Osteoblast (primary cell): ENCODE measurements around the gene TTC39A. TPM values are rescaled to one million over a fixed set of nuclear protein-coding genes. Genes with fewer than 3 reads are reported as not detected.
"Not testable (repeated sequence)": the region's sequence is repeated elsewhere in the genome, so short reads cannot be mapped to it uniquely, and the experiment has no call there.

Experiments used
- DNase-seq: peaks from one replicate; pipeline ENCODE4 v3.0.0; 2011; ENCODE audit warnings: low spot score, mixed read lengths; ENCODE audit not compliant: insufficient read length; ENCODE audit errors: missing footprints
- H2AFZ ChIP-seq: 2 replicates; pipeline ENCODE4 v1.6.0; 2011; ENCODE audit warnings: mild to moderate bottlenecking, low read length
- H3K27ac ChIP-seq: 2 replicates; pipeline ENCODE4 v1.5.1; 2011; ENCODE audit warnings: mild to moderate bottlenecking, low read depth, low read length, moderate library complexity
- H3K27me3 ChIP-seq: 2 replicates; pipeline ENCODE4 v1.6.0; 2012; ENCODE audit warnings: mild to moderate bottlenecking, control low read depth, inconsistent platforms, low read length, moderate library complexity; ENCODE audit not compliant: insufficient read depth
- H3K36me3 ChIP-seq: 2 replicates; pipeline ENCODE4 v1.5.1; 2011; ENCODE audit warnings: mild to moderate bottlenecking, low read length, control low read depth, moderate library complexity; ENCODE audit not compliant: insufficient read depth
- H3K4me1 ChIP-seq: 2 replicates; pipeline ENCODE4 v1.5.1; 2011; ENCODE audit warnings: mild to moderate bottlenecking, low read length, control low read depth, moderate library complexity; ENCODE audit not compliant: insufficient read depth
- H3K4me2 ChIP-seq: 2 replicates; pipeline ENCODE4 v1.6.0; 2011; ENCODE audit warnings: mild to moderate bottlenecking, low read length; ENCODE audit not compliant: insufficient read depth
- H3K4me3 ChIP-seq: fragments of 200-600 bp; sonication (generic); 3 replicates; pipeline ENCODE4 v1.5.1; 2012; ENCODE audit warnings: mild to moderate bottlenecking, low read length, inconsistent platforms; ENCODE audit not compliant: insufficient read depth
- H3K79me2 ChIP-seq: 2 replicates; pipeline ENCODE4 v1.6.0; 2012; ENCODE audit warnings: mild to moderate bottlenecking, low read length, control low read depth, inconsistent platforms; ENCODE audit not compliant: insufficient read depth
- H3K9me3 ChIP-seq: 2 replicates; pipeline ENCODE4 v1.5.1; 2011; ENCODE audit warnings: low read depth, low read length, control low read depth
- H4K20me1 ChIP-seq: 2 replicates; pipeline ENCODE4 v1.6.0; 2012; ENCODE audit warnings: mild to moderate bottlenecking, low read length, control low read depth; ENCODE audit not compliant: insufficient read depth
- total RNA-seq: library from RNA; depleted of rRNA; stranded (reverse); fragments of >200 nt; gene quantifications from 2 replicates; pipeline ENCODE4 v1.2.3, GENCODE V29; 2012
- TF ChIP-seq, protein P1 (sequence below): IDR thresholded peaks from 2 replicates; pipeline ENCODE4 v1.5.1; 2011; ENCODE audit warnings: mild to moderate bottlenecking, low read depth, low read length, moderate library complexity; ENCODE audit errors: extremely low read depth

The TTC39A gene
- total RNA-seq, 1 donor = 0.72 TPM

DNA sequence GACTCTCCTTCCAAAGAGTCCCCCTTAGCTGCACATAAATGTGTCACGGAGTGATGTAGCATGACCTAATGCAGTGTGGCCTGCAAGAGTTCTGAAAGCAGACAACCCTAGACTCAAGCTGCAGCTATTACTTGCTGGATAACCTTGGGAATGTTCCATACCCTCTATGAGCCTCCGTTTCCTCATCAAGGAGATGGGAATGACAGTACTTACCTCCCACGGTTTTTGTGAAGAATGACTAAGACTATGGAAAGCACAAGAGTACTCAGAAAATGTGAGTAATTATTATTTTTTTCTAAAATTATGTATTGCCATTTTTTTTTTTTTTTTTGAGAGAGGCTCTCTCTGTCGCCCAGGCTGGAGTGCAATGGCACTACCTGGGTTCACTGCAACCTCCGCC lies 3.0 kb downstream of the TTC39A start:
- Histone ChIP-seq H2AFZ (no peak overlapping the region), H3K9me3 (no peaks in the 10 kb centered on the region), H3K36me3 (no peaks in the 10 kb centered on the region), H3K4me1 (peaks cover 17% of the 10 kb centered on the region), H3K4me3 (no peak overlapping the region), H3K79me2 (no peaks in the 10 kb centered on the region), H4K20me1 (no peaks in the 10 kb centered on the region), H3K27me3 (no peaks in the 10 kb centered on the region), H3K4me2 (no peak overlapping the region), H3K27ac (no peak overlapping the region)
- peak; percentile 93 for DNase-seq
- TF ChIP-seq, protein P1, sequence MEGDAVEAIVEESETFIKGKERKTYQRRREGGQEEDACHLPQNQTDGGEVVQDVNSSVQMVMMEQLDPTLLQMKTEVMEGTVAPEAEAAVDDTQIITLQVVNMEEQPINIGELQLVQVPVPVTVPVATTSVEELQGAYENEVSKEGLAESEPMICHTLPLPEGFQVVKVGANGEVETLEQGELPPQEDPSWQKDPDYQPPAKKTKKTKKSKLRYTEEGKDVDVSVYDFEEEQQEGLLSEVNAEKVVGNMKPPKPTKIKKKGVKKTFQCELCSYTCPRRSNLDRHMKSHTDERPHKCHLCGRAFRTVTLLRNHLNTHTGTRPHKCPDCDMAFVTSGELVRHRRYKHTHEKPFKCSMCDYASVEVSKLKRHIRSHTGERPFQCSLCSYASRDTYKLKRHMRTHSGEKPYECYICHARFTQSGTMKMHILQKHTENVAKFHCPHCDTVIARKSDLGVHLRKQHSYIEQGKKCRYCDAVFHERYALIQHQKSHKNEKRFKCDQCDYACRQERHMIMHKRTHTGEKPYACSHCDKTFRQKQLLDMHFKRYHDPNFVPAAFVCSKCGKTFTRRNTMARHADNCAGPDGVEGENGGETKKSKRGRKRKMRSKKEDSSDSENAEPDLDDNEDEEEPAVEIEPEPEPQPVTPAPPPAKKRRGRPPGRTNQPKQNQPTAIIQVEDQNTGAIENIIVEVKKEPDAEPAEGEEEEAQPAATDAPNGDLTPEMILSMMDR = no peak

DNA sequence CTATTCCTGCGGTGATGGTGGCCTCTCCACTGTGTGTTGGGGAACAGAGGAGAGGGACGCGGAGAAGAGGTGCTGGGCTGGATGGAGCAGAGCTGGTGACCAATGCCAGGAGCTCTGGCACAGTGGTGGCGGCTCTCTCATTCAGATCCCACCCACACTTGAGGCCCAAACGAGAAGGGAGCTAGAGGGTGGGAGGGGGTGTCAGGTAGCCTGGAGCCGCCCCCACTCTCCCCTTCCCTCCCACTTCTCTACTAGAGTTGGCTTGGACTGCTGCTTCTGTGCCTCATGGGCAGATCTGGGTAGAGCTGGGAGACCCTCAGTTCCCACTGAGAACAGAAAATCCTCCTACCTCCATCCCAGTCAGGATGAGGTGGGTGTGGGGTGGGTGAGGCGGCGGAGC lies 3.5 kb downstream of the TTC39A start:
- Histone ChIP-seq H2AFZ (no peak overlapping the region), H3K36me3 (no peaks in the 10 kb centered on the region), H3K4me1 (peaks cover 17% of the 10 kb centered on the region), H3K9me3 (no peaks in the 10 kb centered on the region), H3K4me3 (no peak overlapping the region), H4K20me1 (no peaks in the 10 kb centered on the region), H3K79me2 (no peaks in the 10 kb centered on the region), H3K27me3 (no peaks in the 10 kb centered on the region), H3K27ac (no peak overlapping the region), H3K4me2 (no peak overlapping the region)
- TF ChIP-seq, protein P1 = no peak
- DNase-seq = peak; percentile 71

DNA sequence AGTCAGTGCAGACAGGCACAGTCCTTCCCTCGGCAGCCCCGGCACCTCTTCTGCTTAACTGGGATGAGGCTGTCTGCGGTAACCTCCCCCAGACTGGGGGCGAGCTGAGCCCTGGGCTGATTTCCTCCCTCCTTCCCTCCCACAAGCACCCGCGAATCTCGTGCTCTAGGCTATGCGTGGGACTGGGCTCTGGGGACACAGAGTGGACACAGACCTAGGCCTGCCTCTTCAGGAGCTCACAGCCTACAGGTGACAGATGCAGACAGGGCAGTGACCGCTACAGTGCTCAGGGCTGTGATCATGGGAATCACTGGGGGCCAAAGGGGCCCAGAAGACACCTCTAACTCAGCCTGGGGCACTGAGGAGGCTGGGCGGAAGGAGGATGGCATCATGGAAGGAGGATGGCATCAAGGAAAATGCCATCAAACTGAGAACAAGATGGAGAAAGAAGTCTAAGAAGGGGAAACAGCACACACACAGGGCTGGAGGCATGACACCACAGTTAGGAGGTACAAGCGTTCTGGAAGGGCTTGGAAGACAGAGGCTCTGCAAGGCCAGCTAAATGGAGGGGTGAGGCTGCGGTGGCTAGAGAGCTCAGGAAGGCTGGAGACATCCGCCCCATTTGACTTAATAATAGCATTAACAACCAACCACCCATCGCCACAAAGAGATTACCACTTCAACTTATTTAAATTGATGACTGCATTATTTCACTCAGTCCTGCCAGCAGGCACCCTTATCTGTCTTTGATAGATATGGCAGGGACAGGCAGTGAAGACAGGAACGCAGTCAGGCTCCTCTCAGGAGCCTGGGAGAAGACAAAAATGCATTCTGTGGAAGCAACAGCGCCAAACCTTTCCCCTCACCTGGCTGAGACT lies 4.2 kb downstream of the TTC39A start:
- DNase-seq = peak; percentile 64
- Histone ChIP-seq H3K4me3 (no peak overlapping the region), H3K27me3 (no peaks in the 10 kb centered on the region), H3K36me3 (no peaks in the 10 kb centered on the region), H3K4me2 (no peak overlapping the region), H3K9me3 (no peaks in the 10 kb centered on the region), H2AFZ (no peak overlapping the region), H3K4me1 (peaks cover 13% of the 10 kb centered on the region), H4K20me1 (no peaks in the 10 kb centered on the region), H3K27ac (no peak overlapping the region), H3K79me2 (no peaks in the 10 kb centered on the region)
- TF ChIP-seq, protein P1 = no peak

DNA sequence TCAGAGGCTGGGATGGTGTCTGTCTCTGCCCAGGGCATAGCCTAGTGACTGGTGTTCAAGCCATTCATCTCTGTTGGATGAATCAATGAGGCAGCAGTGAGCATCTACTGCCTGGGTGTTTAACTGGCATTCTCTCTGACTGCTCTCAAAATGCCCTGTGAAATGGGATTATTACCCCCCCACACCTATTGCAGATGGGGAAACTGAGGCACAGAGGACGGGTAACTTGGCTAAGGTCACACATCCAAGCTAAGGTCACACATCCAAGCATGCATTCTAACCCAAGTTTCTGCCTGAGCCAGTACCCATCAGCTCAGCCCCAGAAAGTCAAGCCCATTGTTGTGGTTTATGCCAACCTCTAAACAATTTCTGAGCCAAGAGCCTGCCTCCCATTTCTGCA lies 5.0 kb downstream of the TTC39A start:
- TF ChIP-seq, protein P1 = no peak

DNA sequence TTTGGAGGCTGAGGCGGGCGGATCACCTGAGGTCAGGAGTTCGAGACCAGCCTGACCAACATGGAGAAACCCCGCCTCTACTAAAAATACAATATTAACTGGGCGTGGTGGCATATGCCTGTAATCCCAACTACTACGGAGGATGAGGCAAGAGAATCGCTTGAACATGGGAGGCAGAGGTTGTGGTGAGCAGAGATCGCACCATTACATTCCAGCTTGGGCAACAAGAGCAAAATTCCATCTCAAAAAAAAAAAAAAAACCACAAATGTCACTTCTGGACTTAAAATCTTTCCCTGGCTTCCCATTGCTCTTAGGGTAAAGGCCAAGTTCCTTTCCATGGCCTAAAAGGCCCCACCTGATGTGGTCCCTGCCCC lies 5.4 kb downstream of the TTC39A start:
- not testable (repeated sequence) for H3K27ac ChIP-seq, H3K4me3 ChIP-seq, H3K4me1 ChIP-seq, H3K27me3 ChIP-seq, H3K79me2 ChIP-seq, DNase-seq, H2AFZ ChIP-seq, H3K36me3 ChIP-seq, H3K9me3 ChIP-seq, H4K20me1 ChIP-seq, H3K4me2 ChIP-seq

More for the DNA sequence above, 5.0 kb downstream of the TTC39A start:
- no peaks in the 10 kb centered on the region for H4K20me1 ChIP-seq
- peaks cover 7% of the 10 kb centered on the region for H3K4me1 ChIP-seq
- H3K9me3 ChIP-seq = no peaks in the 10 kb centered on the region
- peak; percentile 10 for DNase-seq
- no peaks in the 10 kb centered on the region for H3K36me3 ChIP-seq
- H3K4me3 ChIP-seq = no peak overlapping the region
- H3K79me2 ChIP-seq = no peaks in the 10 kb centered on the region
- H2AFZ ChIP-seq = no peak overlapping the region
- no peak overlapping the region for H3K27ac ChIP-seq
- H3K4me2 ChIP-seq = no peak overlapping the region
- H3K27me3 ChIP-seq = no peaks in the 10 kb centered on the region
